Stimulated activated CD4-positive, alpha-beta T cell treated with anti-CD3 and anti-CD28 coated beads, Interleukin-4, amount 100 ng/mL, for 24 hours (primary cell): ENCODE results near the gene ACTL6B.

Experiments used
- DNase-seq: peaks from one replicate; pipeline ENCODE4 v3.0.0-alpha.2; 2020

ACTL6B gene

DNA sequence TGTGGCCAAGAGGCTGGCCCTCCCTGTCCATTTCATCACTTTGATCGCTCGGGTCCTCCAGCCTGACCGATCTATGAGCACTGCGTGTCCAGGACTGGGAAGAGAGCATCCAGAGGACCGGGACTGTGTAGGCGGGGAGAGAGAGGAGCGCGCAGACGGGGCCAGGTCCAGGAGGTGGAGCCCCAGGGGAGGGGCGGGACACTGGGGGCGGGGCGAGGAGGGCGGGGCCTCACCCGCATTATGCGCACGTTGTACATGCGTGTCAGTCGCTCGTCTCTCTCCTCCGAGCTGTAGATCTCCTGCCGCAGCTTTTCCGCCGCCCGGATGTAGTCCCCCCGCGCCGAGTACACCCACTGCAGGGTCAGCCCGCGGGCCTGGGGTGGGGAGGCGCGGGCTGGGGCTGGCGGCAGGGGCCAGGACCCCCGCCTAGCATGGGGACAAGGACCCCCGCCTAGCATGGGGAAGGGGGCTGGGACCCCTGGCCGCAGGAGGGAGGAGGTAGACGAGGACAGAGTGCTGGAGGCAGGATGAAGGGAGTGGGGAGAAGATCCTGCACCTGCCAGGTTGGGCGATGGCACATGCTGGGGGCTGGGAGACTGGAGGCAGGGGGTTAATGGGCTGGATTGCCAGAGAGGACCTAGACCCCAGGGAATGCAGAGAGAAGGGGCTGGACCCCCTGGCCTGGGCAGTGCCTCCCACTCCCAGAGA lies 29.6 kb downstream of the ACTL6B start:
- DNase-seq = peak; percentile 82

GRCh38 chr7:100626055-100626454 lies 30.2 kb downstream of the ACTL6B start:
- DNase-seq = no peak

- DNase-seq = no peak
Measured at GRCh38 chr7:100623951-100624824, 32.1 kb downstream of the ACTL6B start.

- no peak for DNase-seq
Measured at GRCh38 chr7:100621554-100621953, 34.7 kb downstream of the ACTL6B start.

GRCh38 chr7:100620804-100621203 lies 35.4 kb downstream of the ACTL6B start:
- no peak for DNase-seq

DNA sequence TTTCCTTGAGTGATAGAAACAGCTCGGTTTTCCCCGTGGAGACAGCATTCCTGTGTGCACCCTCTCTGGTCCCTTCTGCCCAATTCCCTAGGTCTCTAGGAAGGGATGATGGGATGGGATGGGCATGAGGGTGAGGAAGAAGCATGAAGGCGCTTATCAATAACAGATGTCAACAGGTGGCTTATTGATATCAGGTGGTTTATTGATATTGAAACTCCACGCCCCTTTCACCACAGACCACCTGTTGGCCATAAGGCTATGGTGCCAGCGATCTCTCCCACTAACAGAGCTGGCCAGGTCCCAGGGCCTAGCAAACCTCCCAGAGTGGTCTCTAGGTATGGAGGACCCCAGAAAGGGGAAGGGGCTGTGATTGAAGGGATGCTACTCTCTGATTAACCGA lies 36.0 kb downstream of the ACTL6B start:
- no peak for DNase-seq

DNA sequence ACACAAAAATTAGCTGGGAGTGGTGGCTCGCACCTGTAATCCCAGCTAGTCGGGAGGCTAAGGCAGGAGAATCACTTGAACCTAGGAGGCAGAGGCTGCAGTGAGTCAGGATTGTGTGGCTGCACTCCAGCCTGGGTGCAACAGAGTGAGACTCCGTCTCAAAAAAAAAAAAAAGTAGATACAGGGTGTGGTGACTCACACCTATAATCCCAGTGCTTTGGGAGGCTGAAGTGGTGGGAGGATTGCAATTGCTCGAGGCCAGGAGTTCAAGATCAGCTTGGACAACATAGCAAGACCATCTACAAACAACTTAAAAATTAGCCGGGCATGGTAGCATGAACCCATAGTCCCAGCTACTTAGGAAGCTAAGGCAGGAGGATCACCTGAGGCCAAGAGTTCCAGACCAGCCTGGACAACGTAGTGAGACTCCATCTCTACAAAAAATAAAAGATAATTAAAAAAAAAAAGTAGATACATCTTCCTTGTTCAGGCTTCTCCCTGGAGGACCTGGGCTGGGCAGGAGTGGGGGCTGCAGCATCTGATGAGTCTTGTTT lies 41.9 kb downstream of the ACTL6B start:
- DNase-seq = no peak

- DNase-seq = no peak
Measured at GRCh38 chr7:100613412-100614175, 42.7 kb downstream of the ACTL6B start.

DNA sequence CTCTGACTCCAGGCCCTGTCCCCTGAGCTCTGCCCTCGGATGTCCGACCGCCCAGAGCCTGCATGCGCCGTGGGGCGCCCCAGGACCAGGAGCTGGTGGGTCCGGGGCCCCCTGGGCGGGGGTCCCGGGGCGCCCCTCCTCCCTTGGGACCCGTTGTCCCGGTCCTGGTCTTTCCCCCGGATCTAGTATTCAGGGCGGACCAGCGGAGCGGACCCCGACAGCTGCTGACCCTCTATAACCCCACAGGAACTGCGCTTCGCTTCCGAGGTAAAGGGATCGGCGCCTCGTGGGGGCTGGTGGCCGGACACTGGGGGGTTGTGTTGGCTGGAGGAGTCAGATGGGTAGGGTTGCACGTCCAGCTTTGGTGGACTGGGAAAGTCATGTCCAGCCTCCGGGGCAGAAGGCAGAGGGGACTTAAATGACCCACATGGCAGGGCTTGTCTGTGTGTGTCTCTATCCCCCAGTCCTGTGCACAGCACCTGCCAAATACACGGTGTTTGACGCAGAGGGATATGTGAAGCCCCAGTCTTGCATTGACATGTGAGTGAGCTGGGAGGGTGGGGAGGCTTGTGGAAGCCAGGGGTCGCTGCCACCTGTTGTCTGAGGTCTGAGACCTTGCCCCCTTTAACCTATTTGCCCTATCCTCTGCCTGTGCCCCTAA lies 43.4 kb downstream of the ACTL6B start:
- DNase-seq = no peak

- DNase-seq = peak; percentile 97
Measured at GRCh38 chr7:100611983-100612729, 44.1 kb downstream of the ACTL6B start, which contains the start of gene MOSPD3. Gene MOSPD3 (plus strand): TSS chr7:100612540. CDS start chr7:100612792, 252 bp downstream.

- no peak for DNase-seq
Measured at GRCh38 chr7:100609958-100610357, 46.3 kb downstream of the ACTL6B start.

GRCh38 chr7:100607111-100607510 lies 49.1 kb downstream of the ACTL6B start:
- DNase-seq = no peak

- no peak for DNase-seq
Measured at GRCh38 chr7:100606313-100606712, 49.9 kb downstream of the ACTL6B start.

DNA sequence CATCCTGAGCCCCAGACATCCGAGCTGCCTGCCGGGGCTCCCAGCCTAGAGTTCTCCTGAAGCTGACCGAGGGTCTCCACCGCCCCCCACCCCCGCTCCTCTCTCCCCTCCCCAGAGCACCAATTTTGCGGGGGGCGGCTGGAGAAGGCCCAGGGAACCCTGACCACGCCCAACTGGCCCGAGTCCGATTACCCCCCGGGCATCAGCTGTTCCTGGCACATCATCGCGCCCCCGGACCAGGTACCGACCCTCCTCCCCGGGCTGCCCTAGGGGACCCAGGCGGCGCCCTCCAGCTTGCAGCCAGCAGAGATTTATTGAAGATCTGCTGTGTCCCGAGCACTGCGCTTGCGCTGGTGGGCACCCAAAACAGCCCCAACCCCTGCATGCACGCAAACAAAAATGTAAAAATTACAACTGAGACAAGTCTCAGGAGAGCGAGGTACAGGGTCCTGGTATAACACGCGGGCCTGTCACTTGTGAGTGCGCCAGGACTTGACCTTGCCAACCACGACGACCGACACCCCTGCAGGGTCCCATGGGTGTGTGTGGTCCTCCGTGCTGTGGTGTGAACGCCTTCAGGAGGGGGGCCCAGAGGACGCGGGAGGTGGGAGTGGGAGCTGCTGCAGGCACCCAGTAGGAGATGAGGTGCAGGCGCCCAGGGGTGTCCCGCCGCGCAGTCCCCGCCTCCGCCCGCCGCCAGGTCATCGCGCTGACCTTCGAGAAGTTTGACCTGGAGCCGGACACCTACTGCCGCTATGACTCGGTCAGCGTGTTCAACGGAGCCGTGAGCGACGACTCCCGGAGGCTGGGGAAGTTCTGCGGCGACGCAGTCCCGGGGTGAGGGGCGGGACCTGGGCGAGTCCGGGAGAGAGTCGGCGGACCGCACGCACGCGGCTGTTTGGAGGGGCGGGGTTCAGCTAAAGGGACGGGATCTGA lies 51.0 kb downstream of the ACTL6B start:
- peak; percentile 37 for DNase-seq

GRCh38 chr7:100604028-100604975 lies 51.9 kb downstream of the ACTL6B start:
- peak; percentile 70 for DNase-seq

DNA sequence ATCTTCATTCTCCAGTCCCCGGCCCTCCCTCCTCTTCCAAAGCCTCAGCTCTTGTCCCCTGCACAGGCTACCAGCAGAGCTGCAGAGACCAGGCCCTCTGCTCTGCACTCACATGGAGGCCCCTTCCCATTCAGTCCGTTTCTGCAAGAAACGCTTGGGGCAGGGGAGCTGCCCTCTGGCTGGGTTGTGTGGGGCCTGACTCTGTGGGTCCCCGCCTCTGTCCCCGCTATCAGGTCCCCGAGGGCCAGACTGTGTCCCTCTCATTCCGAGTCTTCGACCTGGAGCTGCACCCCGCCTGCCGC lies 52.6 kb downstream of the ACTL6B start:
- no peak for DNase-seq

- no peak for DNase-seq
Measured at GRCh38 chr7:100602889-100603725, 53.1 kb downstream of the ACTL6B start.

GRCh38 chr7:100600730-100601038 lies 55.6 kb downstream of the ACTL6B start:
- DNase-seq = no peak
